GM12864 (cell line): ENCODE results near the gene PGAP3.
A peak's percentile ranks its signal among the peaks of the same experiment; 100 is the strongest.

ENCODE experiments used
- DNase-seq: peaks from one replicate; pipeline ENCODE4 v3.0.0-alpha.2; 2011; ENCODE audit warnings: low read depth
- H3K4me3 ChIP-seq: 2 replicates; pipeline ENCODE4 v1.5.1; 2011; ENCODE audit warnings: mild to moderate bottlenecking, low read depth, low read length, control low read depth
- TF ChIP-seq, protein P1 (sequence below): IDR thresholded peaks from 2 replicates; pipeline ENCODE4 v1.5.1; 2011; ENCODE audit warnings: low read depth, mild to moderate bottlenecking, moderate library complexity, low read length, control low read depth, inconsistent platforms; ENCODE audit errors: missing control alignments

The PGAP3 gene, protein sequence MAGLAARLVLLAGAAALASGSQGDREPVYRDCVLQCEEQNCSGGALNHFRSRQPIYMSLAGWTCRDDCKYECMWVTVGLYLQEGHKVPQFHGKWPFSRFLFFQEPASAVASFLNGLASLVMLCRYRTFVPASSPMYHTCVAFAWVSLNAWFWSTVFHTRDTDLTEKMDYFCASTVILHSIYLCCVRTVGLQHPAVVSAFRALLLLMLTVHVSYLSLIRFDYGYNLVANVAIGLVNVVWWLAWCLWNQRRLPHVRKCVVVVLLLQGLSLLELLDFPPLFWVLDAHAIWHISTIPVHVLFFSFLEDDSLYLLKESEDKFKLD

DNA sequence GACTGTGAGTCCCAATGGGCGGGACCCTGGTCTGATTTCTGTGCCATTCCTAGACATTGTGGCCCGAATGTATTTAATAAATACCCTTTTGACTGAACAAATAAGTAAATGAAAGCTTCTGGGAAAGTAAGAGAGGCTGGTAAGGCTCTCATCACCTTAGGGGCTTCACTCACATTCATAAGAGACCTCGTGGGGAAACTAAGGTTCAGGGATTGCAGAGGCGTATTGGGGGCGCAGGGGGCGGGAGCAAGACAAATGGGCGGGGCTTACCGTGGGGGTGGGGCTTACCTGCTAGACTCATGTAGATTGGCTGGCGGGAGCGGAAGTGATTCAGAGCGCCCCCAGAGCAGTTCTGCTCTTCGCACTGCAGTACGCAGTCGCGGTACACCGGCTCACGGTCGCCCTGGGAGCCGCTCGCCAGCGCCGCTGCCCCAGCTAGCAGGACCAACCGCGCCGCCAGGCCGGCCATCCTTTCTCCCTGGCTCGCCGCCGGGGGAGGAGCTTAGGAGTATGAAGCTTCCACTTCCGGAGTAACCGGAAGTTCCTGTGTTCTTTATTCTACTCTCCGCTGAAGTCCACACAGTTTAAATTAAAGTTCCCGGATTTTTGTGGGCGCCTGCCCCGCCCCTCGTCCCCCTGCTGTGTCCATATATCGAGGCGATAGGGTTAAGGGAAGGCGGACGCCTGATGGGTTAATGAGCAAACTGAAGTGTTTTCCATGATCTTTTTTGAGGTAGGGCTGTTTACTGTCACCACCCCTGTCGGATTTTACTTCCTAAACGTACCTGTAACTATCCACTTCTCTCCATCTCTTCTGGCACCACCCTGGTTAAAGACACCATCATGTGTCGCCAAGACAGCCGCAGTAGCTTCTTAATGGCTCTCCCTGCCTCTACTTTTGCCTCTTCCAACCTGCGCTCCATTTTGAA, at the start of gene PGAP3:
Gene PGAP3, minus strand, starts transcription at position 512 of the 929 bp plus-strand sequence. Its CDS starts 43 bp downstream, at position 469.
- H3K4me3 ChIP-seq, result peak within 1 kb of the TSS; percentile 65
- TF ChIP-seq, protein P1, sequence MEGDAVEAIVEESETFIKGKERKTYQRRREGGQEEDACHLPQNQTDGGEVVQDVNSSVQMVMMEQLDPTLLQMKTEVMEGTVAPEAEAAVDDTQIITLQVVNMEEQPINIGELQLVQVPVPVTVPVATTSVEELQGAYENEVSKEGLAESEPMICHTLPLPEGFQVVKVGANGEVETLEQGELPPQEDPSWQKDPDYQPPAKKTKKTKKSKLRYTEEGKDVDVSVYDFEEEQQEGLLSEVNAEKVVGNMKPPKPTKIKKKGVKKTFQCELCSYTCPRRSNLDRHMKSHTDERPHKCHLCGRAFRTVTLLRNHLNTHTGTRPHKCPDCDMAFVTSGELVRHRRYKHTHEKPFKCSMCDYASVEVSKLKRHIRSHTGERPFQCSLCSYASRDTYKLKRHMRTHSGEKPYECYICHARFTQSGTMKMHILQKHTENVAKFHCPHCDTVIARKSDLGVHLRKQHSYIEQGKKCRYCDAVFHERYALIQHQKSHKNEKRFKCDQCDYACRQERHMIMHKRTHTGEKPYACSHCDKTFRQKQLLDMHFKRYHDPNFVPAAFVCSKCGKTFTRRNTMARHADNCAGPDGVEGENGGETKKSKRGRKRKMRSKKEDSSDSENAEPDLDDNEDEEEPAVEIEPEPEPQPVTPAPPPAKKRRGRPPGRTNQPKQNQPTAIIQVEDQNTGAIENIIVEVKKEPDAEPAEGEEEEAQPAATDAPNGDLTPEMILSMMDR, result no peak
- peak; percentile 85 for DNase-seq

DNA sequence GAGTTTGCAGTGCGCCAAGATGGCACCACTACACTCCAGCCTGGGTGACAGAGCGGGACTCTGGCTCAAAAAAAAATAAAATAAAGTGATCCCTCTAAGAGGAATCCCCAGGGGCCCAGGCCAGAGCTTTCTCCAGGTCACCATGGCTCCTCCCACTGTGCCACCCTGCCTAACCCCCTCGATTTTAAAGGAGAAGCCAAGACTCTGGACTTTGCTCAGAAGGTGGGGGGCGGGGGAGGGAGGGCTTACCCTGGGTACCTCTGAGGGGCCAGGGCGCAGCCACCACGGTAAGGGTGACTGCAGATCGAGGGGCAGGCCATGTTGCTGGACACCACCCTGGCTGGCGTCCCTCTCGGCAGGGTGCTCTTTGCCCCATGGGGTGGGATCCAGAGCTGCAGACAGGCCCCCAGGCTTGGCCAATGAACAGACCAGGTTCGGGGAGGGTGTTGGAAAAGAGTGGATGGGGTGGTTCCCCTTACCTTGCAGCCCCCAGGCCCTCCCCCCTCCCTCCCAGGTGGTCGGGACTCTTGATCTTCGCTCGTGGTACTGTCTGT, 49.4 kb upstream of the PGAP3 start:
- no peak overlapping the region for H3K4me3 ChIP-seq
- DNase-seq, result no peak
- TF ChIP-seq, protein P1, result no peak

DNA sequence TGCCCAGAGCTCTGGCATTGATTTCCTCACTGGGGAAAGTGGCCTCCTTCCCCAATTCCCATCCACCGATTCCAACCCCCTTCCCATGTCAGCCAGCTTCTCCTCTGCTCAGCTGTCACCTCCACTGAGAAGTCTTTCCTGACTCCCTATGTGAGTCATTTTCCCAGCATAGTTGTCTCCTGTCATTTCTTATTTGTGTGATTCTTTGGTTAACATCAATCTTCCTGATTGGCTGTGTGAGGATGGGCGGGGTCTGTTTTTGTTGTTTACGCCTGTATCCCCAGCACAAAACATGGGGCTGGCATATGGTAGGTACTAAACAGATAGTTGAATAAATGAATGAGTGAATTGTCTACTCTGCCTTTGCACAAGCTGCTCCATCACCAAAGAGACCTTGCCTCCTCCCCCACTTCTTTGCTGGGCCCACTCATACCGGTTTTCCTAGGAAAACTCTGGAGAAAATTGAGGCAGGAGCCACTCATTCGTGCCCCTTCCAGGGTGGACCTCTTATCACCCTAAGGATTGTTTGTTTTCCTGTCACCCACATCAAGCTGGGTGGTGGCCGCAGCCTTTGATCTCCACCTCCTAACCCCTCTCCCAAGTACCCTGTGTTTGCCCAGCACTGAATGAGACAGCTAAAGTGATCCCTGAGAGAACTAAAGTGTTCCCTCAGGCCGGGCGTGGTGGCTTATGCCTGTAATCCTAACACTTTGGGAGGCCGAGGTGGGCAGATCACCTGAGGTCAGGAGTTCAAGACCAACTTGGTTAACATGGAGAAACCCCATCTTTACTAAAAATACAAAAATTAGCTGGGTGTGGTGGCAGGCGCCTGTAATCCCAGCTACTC, 48.7 kb upstream of the PGAP3 start:
- no peak overlapping the region for H3K4me3 ChIP-seq
- DNase-seq, result no peak
- TF ChIP-seq, protein P1, result no peak

DNA sequence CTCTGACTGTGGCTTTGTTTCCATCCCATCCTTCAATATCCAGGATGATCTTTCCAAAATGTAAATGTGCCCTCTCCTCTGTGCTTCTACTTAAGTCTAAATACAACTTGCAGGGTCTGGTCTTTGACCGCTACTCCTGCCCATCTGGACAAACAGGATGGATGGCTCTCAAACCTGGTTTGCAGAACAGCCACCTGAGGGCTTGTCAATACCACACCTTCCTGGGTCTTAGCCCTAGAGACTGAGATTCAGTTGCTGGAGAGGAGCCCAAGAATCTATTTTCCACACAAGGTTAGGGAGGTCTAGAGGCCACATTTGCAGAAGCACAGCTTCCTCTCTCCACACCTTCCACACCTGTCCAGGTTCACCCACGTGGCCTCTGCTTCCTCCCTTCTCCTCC, 48.0 kb upstream of the PGAP3 start:
- DNase-seq, result no peak
- no peak overlapping the region for H3K4me3 ChIP-seq
- TF ChIP-seq, protein P1, result no peak

DNA sequence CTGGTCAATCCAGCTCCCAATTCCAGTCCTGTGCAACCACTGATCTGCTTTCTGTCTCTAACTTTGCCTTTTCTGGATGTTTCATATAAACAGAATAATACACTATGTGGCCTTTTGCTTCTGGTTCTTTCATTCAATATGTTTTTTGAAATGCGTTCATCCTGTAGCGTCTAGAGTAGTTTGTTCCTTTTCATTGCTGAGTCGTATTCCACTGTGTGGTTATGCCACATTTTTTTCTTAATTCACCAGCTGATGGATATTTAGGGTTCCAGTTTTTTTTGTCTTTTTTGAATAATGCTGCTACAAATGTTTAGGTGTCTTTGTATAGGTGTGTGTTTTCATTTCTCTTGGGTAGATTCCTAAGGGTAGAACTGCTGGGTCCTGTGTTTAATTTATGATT, 44.7 kb upstream of the PGAP3 start:
- no peak for DNase-seq
- TF ChIP-seq, protein P1, result no peak
- H3K4me3 ChIP-seq, result no peak overlapping the region

DNA sequence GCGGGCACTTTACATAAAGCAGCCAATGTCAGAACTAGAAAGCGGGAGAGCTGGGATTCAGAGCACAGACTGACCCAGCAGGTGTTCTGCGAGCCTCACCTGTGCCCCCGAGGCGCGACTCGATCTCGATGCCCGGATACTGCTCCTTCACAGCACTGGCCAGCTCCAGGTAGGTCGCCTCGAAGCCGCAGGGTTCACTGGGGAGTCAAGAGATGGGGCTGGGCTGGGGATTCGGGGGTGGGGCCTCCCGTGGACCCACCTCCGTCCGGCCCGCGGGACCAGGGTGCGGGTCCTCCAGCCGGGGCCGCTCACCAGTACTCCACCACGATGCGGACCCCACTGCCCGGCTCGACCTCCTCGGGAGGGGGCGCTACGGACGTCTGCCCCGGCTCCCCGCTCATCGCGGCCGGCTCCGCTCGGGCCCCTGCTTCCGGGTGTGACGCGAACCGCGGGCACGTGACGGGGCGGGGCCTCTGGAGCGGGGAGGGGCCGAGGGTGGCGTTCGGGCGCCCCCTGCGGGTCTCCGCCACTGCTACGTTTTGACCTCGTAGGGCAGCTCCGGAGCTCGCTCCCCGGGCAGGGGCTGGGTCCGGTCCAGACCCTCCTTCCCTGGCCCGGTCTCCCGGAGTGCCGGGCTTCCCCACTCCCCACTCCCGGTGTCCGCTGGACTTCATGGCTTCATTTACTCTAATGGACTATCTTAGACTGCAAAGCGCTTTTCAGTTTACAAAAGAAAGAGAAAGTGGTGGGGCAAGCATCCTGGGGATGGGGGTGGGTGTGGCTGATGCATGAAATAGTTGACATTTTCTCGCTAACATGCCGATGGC, 42.5 kb upstream of the PGAP3 start, which contains the start of gene MIEN1:
Gene MIEN1, minus strand, starts transcription at position 438 of the 827 bp plus-strand sequence. Its CDS starts 37 bp downstream, at position 401.
- peak within 1 kb of the TSS; percentile 93 for H3K4me3 ChIP-seq
- DNase-seq, result peak; percentile 37
- TF ChIP-seq, protein P1, result peak; percentile 80
